HG02798 (cell line): ENCODE measurements around the gene ELN.
"Not testable (repeated sequence)": the region's sequence is repeated elsewhere in the genome, so short reads cannot be mapped to it uniquely, and the experiment has no call there.

Experiments used
- ATAC-seq: cut with Tn5 transposase; IDR thresholded peaks from one replicate; pipeline ENCODE4 v1.9.1; 2021; ENCODE audit warnings: mild to moderate bottlenecking; ENCODE audit not compliant: unreplicated experiment, poor library complexity

The ELN gene

DNA sequence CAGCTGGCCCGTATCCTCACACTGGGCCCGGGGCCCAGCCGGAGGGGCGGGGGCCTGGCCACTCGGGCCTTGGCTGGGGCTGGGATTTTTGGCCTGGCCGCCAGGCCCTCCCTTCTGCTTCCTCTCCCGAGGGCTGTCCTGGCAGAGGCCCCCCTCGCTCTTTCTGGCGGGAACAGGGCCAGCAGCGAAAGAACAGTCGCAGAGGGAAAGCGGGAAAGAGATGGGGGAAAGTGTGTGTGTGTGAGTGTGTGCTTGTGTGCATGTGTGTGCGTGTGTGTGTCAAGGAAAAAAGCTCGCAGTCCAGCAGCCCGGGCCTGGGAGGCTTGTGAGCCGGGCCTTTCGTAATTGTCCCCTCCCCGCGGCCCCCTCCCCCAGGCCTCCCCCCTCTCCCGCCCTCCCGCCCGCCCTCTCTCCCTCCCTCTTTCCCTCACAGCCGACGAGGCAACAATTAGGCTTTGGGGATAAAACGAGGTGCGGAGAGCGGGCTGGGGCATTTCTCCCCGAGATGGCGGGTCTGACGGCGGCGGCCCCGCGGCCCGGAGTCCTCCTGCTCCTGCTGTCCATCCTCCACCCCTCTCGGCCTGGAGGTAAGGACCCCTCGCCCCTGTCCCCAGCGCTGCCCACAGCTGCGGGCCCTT is at the start of gene ELN:
Gene ELN (plus strand): TSS at position 491 of the 638 bp plus-strand sequence. CDS start 15 bp downstream, at position 506.
- no peak for ATAC-seq

- ATAC-seq, result peak; percentile 54
Observed at GRCh38 chr7:73978661-73979563, 49.1 kb upstream of the ELN start.

GRCh38 chr7:73979656-73980055 is 48.3 kb upstream of the ELN start:
- ATAC-seq, result not testable (repeated sequence)

DNA sequence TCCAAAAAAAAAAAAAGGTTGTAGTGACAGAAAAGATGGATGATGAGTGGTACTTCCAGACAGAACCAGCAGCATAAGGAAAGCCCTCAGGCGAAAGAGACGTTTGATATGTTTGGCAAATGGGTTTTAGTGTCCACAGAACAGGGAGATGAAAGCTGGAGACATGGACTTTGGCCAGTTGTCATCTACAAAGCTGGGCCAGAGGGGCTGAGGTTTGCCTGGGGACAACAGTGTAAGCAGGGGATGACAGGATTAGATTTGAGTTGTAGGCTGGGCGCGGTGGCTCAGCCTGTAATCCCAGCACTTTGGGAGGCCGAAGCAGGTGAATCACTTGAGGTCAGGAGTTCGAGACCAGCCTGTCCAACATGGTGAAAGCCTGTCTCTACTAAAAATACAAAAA is 47.8 kb upstream of the ELN start:
- ATAC-seq, result no peak

GRCh38 chr7:73981933-73982332 is 46.0 kb upstream of the ELN start:
- no peak for ATAC-seq

- ATAC-seq, result no peak
Observed at GRCh38 chr7:73983437-73984164, 44.4 kb upstream of the ELN start.

DNA sequence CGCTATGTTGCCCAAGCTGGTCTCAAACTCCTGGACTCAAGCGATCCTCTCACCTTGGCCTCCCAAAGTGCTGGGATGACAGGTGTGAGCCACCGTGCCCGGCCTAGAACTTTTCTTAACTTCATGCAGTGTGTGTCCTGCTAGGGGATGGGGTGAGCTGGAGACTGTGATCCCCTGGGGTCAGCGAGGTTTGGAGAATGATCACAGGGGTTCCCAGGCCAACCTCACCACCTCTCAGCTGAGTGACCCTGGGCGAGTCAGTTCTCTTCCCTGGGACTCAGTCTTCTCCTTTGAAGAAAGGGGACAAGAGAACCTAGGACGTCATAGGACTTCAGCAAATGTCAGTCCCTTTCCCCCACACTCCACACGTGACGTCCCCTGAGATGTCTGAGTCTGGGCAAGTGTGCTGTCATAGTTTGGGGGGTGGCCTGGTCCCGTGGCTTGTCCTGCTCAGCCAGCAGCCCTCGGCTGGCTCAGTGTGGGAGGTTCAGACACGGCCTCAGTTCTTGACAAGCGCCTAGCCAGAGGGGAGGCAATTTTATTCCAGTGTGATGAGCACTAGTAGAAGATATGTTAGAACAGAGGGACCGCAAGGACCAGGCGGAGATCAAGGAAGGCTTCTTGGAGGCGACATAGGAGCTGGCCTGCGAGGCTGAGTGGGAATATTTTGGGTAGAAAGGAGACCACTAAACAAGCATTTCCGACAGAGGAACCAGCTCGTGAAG is 43.3 kb upstream of the ELN start:
- no peak for ATAC-seq

- no peak for ATAC-seq
Observed at GRCh38 chr7:73985737-73986141, 42.2 kb upstream of the ELN start.

DNA sequence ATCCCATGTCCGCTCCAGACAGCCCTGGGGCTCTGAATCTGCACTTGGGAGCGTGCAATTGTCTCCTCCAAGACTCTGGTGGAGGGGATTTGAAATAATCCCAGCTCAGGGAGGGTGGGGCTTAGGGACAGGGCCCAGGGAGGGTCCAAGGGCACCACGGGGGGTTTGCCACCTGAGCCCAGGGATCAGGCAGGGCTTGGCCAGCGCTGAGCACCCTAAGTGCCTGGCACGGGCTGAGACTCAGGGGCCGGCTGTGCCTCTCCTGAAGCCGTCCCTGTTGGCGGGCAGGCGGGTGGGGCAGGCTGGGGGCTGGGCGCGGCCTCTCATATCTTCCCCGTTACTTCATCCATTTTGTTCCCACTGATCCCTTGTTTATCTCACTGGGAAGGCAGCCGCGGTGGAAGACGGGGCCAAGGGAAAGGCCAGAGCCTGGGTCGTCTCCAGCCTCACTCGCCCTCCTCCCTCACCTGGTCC is 41.8 kb upstream of the ELN start:
- no peak for ATAC-seq

DNA sequence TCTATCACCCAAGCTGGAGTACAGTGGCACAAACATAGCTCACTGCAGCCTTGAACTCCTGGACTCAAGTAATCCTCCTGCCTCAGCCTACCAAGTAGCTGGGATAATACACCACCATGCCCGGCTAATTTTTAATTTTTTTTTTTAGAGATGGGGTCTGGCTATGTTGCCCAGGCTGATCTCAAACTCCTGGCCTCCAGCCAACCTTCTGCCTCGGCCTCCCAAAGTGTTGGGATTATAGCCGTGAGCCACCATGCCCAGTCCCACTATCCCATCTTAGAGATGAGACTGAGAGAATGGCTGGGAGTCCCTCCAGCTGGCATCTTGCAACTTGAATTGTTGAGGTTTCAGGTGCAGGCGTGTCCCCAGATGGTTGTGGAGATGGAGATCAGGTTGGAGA is 40.7 kb upstream of the ELN start:
- no peak for ATAC-seq

GRCh38 chr7:73988197-73988596 is 39.8 kb upstream of the ELN start:
- no peak for ATAC-seq

GRCh38 chr7:73991522-73992100 is 36.4 kb upstream of the ELN start:
- ATAC-seq, result no peak

- no peak for ATAC-seq
Observed at GRCh38 chr7:73992101-73992562, 35.8 kb upstream of the ELN start.

DNA sequence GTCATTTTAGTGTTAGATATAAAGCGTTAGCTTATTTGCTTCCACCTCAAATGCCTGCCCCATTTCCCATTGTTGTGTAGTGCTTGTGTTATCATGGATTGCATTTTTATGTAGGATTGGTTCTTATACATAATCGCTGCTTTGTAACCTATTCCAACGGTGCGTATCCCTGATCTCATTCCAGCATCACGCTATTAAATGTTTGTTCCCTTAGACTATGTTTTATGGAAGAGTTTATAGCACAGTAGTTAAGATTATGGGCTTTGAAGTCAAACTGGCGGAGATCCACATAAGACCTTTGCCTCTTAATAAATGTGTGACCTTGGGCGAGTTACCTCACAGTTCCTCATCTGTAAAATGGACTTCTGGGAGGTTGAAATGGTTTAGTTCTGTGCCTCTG is 34.0 kb upstream of the ELN start:
- no peak for ATAC-seq

- no peak for ATAC-seq
Observed at GRCh38 chr7:73994761-73995160, 33.2 kb upstream of the ELN start.

DNA sequence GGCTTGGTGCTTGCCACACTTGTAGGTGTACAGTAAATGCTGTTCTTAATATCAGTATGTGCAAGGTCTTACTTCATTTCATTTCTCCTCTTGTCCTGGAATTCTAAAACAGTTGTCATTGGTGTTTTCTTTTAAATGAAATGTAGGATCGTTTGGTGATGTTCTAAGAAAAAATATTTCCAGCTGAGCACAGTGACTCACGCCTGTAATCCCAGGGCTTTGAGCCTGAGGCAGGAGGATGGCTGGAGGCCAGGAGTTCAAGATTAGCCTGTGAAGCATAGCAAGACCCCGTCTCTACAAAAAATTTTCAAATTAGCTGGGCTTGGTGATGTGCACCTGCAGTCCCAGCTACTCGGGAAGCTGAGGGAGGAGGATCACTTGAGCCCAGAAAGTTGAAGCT is 32.6 kb upstream of the ELN start:
- ATAC-seq, result no peak

GRCh38 chr7:73995821-73996511 is 32.0 kb upstream of the ELN start:
- ATAC-seq, result no peak

GRCh38 chr7:73997056-73997455 is 30.9 kb upstream of the ELN start:
- ATAC-seq, result no peak
